SK-N-SH treated with all-trans-retinoic acid at 6 μM for 48 hours (cell line): ENCODE data around the gene LAMA3.

Experiments used
- ATAC-seq: fragments of 200-7000 bp; cut with Tn5 transposase; 3 replicates; pipeline ENCODE4 v1.9.1; 2020; ENCODE audit warnings: mild to moderate bottlenecking, moderate library complexity
- ARNTL ChIP-seq: fragments of 450-650 bp; formaldehyde crosslinking; IDR thresholded peaks from 2 replicates; pipeline ENCODE4 v1.5.0; 2020; ENCODE audit warnings: low read depth, mild to moderate bottlenecking, moderate library complexity, borderline replicate concordance
- BACH2 ChIP-seq: fragments of 250-450 bp; sonication (Bioruptor Pico); IDR thresholded peaks from 2 replicates; pipeline ENCODE4 v1.9.0; 2021; ENCODE audit warnings: mild to moderate bottlenecking, borderline replicate concordance
- CSDC2 ChIP-seq: fragments of 250-450 bp; sonication (Bioruptor Pico); IDR thresholded peaks from 2 replicates; pipeline ENCODE4 v1.5.0; 2020; ENCODE audit warnings: mild to moderate bottlenecking, moderate library complexity
- CSRNP3 ChIP-seq: fragments of 250-450 bp; sonication (Bioruptor Pico); IDR thresholded peaks from 2 replicates; pipeline ENCODE4 v1.5.1; 2021; ENCODE audit warnings: mild to moderate bottlenecking, moderate library complexity
- ESRRG ChIP-seq: fragments of 250-450 bp; sonication (Bioruptor Pico); IDR thresholded peaks from 2 replicates; pipeline ENCODE4 v1.6.1; 2021; ENCODE audit warnings: mild to moderate bottlenecking
- GLIS3 ChIP-seq: fragments of 250-450 bp; sonication (Bioruptor Pico); IDR thresholded peaks from 2 replicates; pipeline ENCODE4 v1.5.0; 2020; ENCODE audit warnings: mild to moderate bottlenecking, moderate library complexity
- ISL1 ChIP-seq: fragments of 250-450 bp; sonication (Bioruptor Pico); IDR thresholded peaks from 2 replicates; pipeline ENCODE4 v2.1.2; 2022; ENCODE audit warnings: mild to moderate bottlenecking, moderate library complexity
- OSR1 ChIP-seq: fragments of 250-450 bp; sonication (Bioruptor Pico); IDR thresholded peaks from 2 replicates; pipeline ENCODE4 v1.8.0; 2022; ENCODE audit warnings: moderate library complexity, mild to moderate bottlenecking, inconsistent platforms
- PATZ1 ChIP-seq: fragments of 250-450 bp; sonication (Bioruptor Pico); IDR thresholded peaks from 2 replicates; pipeline ENCODE4 v1.8.0; 2020; ENCODE audit warnings: mild to moderate bottlenecking, moderate library complexity, borderline replicate concordance
- POU6F1 ChIP-seq: fragments of 250-450 bp; sonication (Bioruptor Pico); IDR thresholded peaks from 2 replicates; pipeline ENCODE4 v1.8.0; 2021; ENCODE audit warnings: low read depth, mild to moderate bottlenecking, moderate library complexity, borderline replicate concordance
- PPARA ChIP-seq: fragments of 250-450 bp; sonication (Bioruptor Pico); IDR thresholded peaks from 2 replicates; pipeline ENCODE4 v1.5.0; 2020; ENCODE audit warnings: mild to moderate bottlenecking, borderline replicate concordance
- RARB ChIP-seq: fragments of 250-450 bp; sonication (Bioruptor Pico); IDR thresholded peaks from 2 replicates; pipeline ENCODE4 v1.8.0; 2021; ENCODE audit warnings: mild to moderate bottlenecking, moderate library complexity
- SNAI2 ChIP-seq: fragments of 250-450 bp; sonication (Bioruptor Pico); IDR thresholded peaks from 2 replicates; pipeline ENCODE4 v1.5.0; 2020; ENCODE audit warnings: mild to moderate bottlenecking, moderate library complexity
- TCF4 ChIP-seq: fragments of 250-450 bp; sonication (Bioruptor Pico); IDR thresholded peaks from 2 replicates; pipeline ENCODE4 v1.8.0; 2021; ENCODE audit warnings: mild to moderate bottlenecking, moderate library complexity, borderline replicate concordance
- TOX ChIP-seq: fragments of 250-450 bp; sonication (Bioruptor Pico); IDR thresholded peaks from 2 replicates; pipeline ENCODE4 v1.8.0; 2021; ENCODE audit warnings: mild to moderate bottlenecking, moderate library complexity, borderline replicate concordance
- ZC3H10 ChIP-seq: fragments of 250-450 bp; sonication (Bioruptor Pico); IDR thresholded peaks from 2 replicates; pipeline ENCODE4 v1.5.1; 2021; ENCODE audit warnings: mild to moderate bottlenecking, moderate library complexity
- ZFP3 ChIP-seq: fragments of 250-450 bp; sonication (Bioruptor Pico); IDR thresholded peaks from 2 replicates; pipeline ENCODE4 v1.5.0; 2020; ENCODE audit warnings: mild to moderate bottlenecking, moderate library complexity
- ZFP30 ChIP-seq: fragments of 450-650 bp; formaldehyde crosslinking; IDR thresholded peaks from 2 replicates; pipeline ENCODE4 v1.5.0; 2022; ENCODE audit warnings: mild to moderate bottlenecking, moderate library complexity
- ZNF565 ChIP-seq: fragments of 450-650 bp; formaldehyde crosslinking; conservative IDR thresholded peaks from 2 replicates; pipeline ENCODE4 v1.5.0; 2020; ENCODE audit warnings: low read depth, mild to moderate bottlenecking, moderate library complexity
- ZNF70 ChIP-seq: fragments of 450-650 bp; formaldehyde crosslinking; IDR thresholded peaks from 2 replicates; pipeline ENCODE4 v1.5.0; 2020; ENCODE audit warnings: mild to moderate bottlenecking, moderate library complexity

The LAMA3 gene

GRCh38 chr18:23971666-23972230 lies 282.5 kb downstream of the LAMA3 start (continued):
- no peak for TF ChIP-seq CSRNP3 (CRISPR knock-in tag)
- TF ChIP-seq RARB (CRISPR knock-in tag) = no peak
- TF ChIP-seq TCF4 (CRISPR knock-in tag) = no peak
- TF ChIP-seq PPARA (CRISPR knock-in tag) = no peak
- TF ChIP-seq, all 23 proteins: peak for 0

GRCh38 chr18:23972453-23972852 lies 283.2 kb downstream of the LAMA3 start:
- TF ChIP-seq PATZ1 (CRISPR knock-in tag) = no peak
- TF ChIP-seq ZFP3 = no peak
- TF ChIP-seq TCF4 (CRISPR knock-in tag) = no peak
- no peak for TF ChIP-seq PPARA (CRISPR knock-in tag)
- no peak for TF ChIP-seq ARNTL
- no peak for ATAC-seq

- TF ChIP-seq TCF4 (CRISPR knock-in tag) = no peak
- no peak for TF ChIP-seq GLIS3 (CRISPR knock-in tag)
- TF ChIP-seq CSRNP3 (CRISPR knock-in tag) = no peak
- TF ChIP-seq BACH2 (CRISPR knock-in tag) = no peak
- no peak for TF ChIP-seq ISL1 (CRISPR knock-in tag)
- TF ChIP-seq RARB (CRISPR knock-in tag) = no peak
- no peak for TF ChIP-seq ZC3H10 (CRISPR knock-in tag)
- TF ChIP-seq ZNF565 (CRISPR knock-in tag) = no peak
- no peak for TF ChIP-seq SNAI2 (CRISPR knock-in tag)
- TF ChIP-seq ZFP30 (CRISPR knock-in tag) = no peak
- TF ChIP-seq POU6F1 = no peak
- TF ChIP-seq PATZ1 (CRISPR knock-in tag) = no peak
- no peak for TF ChIP-seq ZNF70 (CRISPR knock-in tag)
- no peak for TF ChIP-seq TOX (CRISPR knock-in tag)
- TF ChIP-seq OSR1 = no peak
- TF ChIP-seq, all 23 proteins: peak for 0
- ATAC-seq = no peak
Measured at GRCh38 chr18:23977103-23977502, 287.9 kb downstream of the LAMA3 start.

- no peak for ATAC-seq
- TF ChIP-seq ZFP30 (CRISPR knock-in tag) = no peak
- TF ChIP-seq ISL1 (CRISPR knock-in tag) = no peak
- TF ChIP-seq RARB (CRISPR knock-in tag) = no peak
- TF ChIP-seq ZNF70 (CRISPR knock-in tag) = no peak
- no peak for TF ChIP-seq POU6F1
- TF ChIP-seq CSDC2 (CRISPR knock-in tag) = no peak
- no peak for TF ChIP-seq ESRRG
- no peak for TF ChIP-seq OSR1
- TF ChIP-seq, all 23 proteins: peak for 0
Measured at GRCh38 chr18:23977719-23978483, 288.6 kb downstream of the LAMA3 start.
